Ovary (tissue), 10 donors: Measurements from ENCODE around the gene TRPC5OS. TPM values are rescaled to one million over a fixed set of nuclear protein-coding genes. Genes with fewer than 3 reads are reported as not detected.

Experiments
- DNase-seq, 5 donors: peaks; one replicate each; pipeline ENCODE4 v3.0.0-alpha.2; 2019 to 2020
- H3K27ac ChIP-seq, 2 donors: fragments of 200-600 bp; one replicate each; pipeline versions ENCODE4 v1.5.1 to v1.8.0; 2019 to 2022
- H3K27me3 ChIP-seq: fragments of 200-600 bp; one replicate; pipeline ENCODE4 v1.8.0; 2022
- H3K36me3 ChIP-seq: fragments of 200-600 bp; sonication (generic); one replicate; pipeline ENCODE4 v1.5.1; 2019
- H3K4me1 ChIP-seq: one replicate; pipeline ENCODE4 v1.8.1; 2013; ENCODE audit warnings: mild to moderate bottlenecking, moderate library complexity; ENCODE audit not compliant: insufficient read depth
- H3K4me3 ChIP-seq: fragments of 200-600 bp; sonication (generic); one replicate; pipeline ENCODE4 v1.5.1; 2017
- H3K9me3 ChIP-seq, 2 donors: fragments of 200-600 bp in 1 of 2; sonication (generic) in 1 of 2; one replicate each; pipeline versions ENCODE4 v1.5.1 to v1.8.1; 2013 to 2019; ENCODE audit warnings: mild to moderate bottlenecking in 1 of 2, moderate library complexity in 1 of 2
- EP300 ChIP-seq: sonication (generic); formaldehyde crosslinking; IDR thresholded peaks from one replicate; pipeline ENCODE4 v1.6.1; 2017; ENCODE audit warnings: antibody characterized with exemption
- POLR2A ChIP-seq: fragments of 450-650 bp; IDR thresholded peaks from one replicate; pipeline ENCODE4 v1.6.1; 2017; ENCODE audit warnings: antibody characterized with exemption, mild to moderate bottlenecking, moderate library complexity
- WGBS, 3 donors: extraction: QIAGEN DNeasy Blood & Tissue Kit in 1 of 3; methylation state at CpG; one replicate each; pipeline versions ENCODE4 v1.1.5 to v1.1.7; 2013 to 2017; 5-methylcytosine and 5-hydroxymethylcytosine counted together
- intact Hi-C, 4 donors: fragments of 100-400 bp; cut with DNase I; formaldehyde crosslinking; loops; one replicate each; pipeline versions ENCODE4 v1.11.0 to v1.15.1; 2022 to 2023
- long read RNA-seq, 3 donors: library from polyadenylated mRNA in 2 of 3; unstranded in 2 of 3; transcript quantifications; one replicate each; pipeline ENCODE4 v2.0.0 and lab custom pipeline, GENCODE V29; 2021 to 2026
- polyA plus RNA-seq, 2 donors: library from polyadenylated mRNA; stranded (reverse); fragments of 200-250 nt in 1 of 2; fragments of 350-450 nt in 1 of 2; fragmentation: Illumina TruSeq in 1 of 2; extraction: RNeasy Lipid Tissue Mini Kit (QIAGEN cat#74804) in 1 of 2; gene quantifications; one replicate each; pipeline ENCODE4 v1.2.3, GENCODE V29; 2013 to 2014
- total RNA-seq, 7 donors: library from RNA; depleted of rRNA in 2 of 7; stranded (reverse); fragments of >200 nt in 2 of 7; fragmentation: NEBNext Ultra II Directional in 3 of 7; extraction: Animal tissue kit (Norgen Biotek cat#: 25700) in 3 of 7; gene quantifications; one replicate each; pipeline versions ENCODE4 v1.1.0 to v1.2.4, GENCODE V29; 2016 to 2023
- TF ChIP-seq, protein P1 (sequence below), 3 donors: fragments of 450-650 bp in 2 of 3; fragments of 200-600 bp in 1 of 3; IDR thresholded peaks; one replicate each; pipeline versions ENCODE4 v1.5.1 to v1.8.0; 2016 to 2022; ENCODE audit warnings: antibody characterized with exemption in 3 of 3, mild to moderate bottlenecking in 1 of 3
- donor health status: DM: no; HTN: no; CAD: no; lungs with moderate emphysema.
- donor health status: DM: no; HTN: no; CAD: no.
- donor health status: Bipolar disorder and iron deficiency.
- donor health status: DM: yes; HTN: yes; CAD: no.
- donor health status: DM: no; HTN: no; CAD: no.
- donor health status: DM: yes; HTN: yes; CAD: no.

Gene TRPC5OS
- total RNA-seq (under 1 TPM in 1 of 7 donors, not detected in 6; 0.34 TPM), polyA plus RNA-seq (under 1 TPM in 1 of 2 donors, not detected in 1; 0.02 TPM)
- long read RNA-seq, donor 1, result 0 reads
- long read RNA-seq, donor 2, result 0 reads
- long read RNA-seq, donor 3, result 0 reads

DNA sequence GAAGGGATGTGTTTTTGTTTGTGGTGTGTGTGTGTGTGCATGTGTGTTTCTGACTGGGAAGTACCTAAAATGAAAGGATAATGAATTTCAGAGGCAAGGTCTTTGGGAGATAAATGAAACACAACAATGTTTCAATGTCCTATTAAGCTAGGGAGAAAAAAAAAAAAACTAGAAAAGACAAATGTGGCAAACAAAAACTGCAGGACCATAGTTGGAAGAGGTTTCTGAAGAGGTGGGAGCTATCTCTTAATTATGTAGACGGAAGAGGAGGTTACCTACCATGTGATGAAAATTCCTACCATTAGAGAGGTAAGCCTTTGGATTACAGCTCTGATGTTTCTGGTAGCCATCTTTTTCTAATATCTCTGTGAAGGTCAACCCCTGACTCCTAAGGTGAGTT, at the start of gene TRPC5OS:
Gene TRPC5OS, plus strand, starts transcription at position 301 of the 400 bp plus-strand sequence. CDS start 25,669 bp downstream, outside the sequence.
- H3K9me3 ChIP-seq, result no peaks in the 10 kb centered on the region
- WGBS, 3 donors, result 59 to 76% (median 62%) methylated on average over 1 of the region's 1 CpG
- H3K27me3 ChIP-seq, result no peaks in the 10 kb centered on the region
- H3K4me3 ChIP-seq, result no peak within 1 kb of the TSS
- intact Hi-C loops, result no loop called here
- TF ChIP-seq POLR2A (no peak), EP300 (no peak)
- TF ChIP-seq, protein P1, sequence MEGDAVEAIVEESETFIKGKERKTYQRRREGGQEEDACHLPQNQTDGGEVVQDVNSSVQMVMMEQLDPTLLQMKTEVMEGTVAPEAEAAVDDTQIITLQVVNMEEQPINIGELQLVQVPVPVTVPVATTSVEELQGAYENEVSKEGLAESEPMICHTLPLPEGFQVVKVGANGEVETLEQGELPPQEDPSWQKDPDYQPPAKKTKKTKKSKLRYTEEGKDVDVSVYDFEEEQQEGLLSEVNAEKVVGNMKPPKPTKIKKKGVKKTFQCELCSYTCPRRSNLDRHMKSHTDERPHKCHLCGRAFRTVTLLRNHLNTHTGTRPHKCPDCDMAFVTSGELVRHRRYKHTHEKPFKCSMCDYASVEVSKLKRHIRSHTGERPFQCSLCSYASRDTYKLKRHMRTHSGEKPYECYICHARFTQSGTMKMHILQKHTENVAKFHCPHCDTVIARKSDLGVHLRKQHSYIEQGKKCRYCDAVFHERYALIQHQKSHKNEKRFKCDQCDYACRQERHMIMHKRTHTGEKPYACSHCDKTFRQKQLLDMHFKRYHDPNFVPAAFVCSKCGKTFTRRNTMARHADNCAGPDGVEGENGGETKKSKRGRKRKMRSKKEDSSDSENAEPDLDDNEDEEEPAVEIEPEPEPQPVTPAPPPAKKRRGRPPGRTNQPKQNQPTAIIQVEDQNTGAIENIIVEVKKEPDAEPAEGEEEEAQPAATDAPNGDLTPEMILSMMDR (IDR thresholded peaks at IDR 0.05), result no peak
- no peak within 1 kb of the TSS for H3K27ac ChIP-seq
- DNase-seq, result no peak
- no peaks in the 10 kb centered on the region for H3K4me1 ChIP-seq
- H3K36me3 ChIP-seq, result no peaks in the 10 kb centered on the region

DNA sequence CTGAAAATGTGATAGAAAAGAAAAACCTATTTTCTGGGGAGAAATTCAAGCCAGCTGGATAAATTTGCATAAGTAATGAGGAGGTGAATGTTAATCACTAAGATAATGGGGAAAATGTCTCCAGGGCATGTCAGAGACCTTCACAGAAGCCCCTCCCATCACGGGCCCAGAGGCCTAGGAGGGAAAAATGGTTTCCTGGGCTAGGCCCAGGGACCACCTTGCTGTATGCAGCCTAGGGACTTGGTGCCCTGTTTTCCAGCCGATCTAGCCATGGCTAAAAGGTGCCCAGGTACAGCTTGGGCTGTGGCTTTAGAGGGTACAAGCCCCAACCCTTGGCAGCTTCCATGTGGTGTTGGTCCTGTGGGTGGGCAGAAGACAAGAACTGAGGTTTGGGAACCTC, 46.6 kb upstream of the TRPC5OS start:
- Histone ChIP-seq H3K27ac (no peak overlapping the region), H3K27me3 (no peaks in the 10 kb centered on the region), H3K4me1 (no peaks in the 10 kb centered on the region), H3K9me3 (no peaks in the 10 kb centered on the region), H3K36me3 (no peaks in the 10 kb centered on the region), H3K4me3 (no peak overlapping the region)
- no peak for DNase-seq
- no peak for TF ChIP-seq POLR2A
- TF ChIP-seq, protein P1 (IDR thresholded peaks at IDR 0.05), result no peak
- TF ChIP-seq EP300, result no peak
- 64 to 76% (median 73%) methylated on average over 2 of the region's 2 CpGs for whole genome bisulfite sequencing, 3 donors
- intact Hi-C loops, result no loop called here

DNA sequence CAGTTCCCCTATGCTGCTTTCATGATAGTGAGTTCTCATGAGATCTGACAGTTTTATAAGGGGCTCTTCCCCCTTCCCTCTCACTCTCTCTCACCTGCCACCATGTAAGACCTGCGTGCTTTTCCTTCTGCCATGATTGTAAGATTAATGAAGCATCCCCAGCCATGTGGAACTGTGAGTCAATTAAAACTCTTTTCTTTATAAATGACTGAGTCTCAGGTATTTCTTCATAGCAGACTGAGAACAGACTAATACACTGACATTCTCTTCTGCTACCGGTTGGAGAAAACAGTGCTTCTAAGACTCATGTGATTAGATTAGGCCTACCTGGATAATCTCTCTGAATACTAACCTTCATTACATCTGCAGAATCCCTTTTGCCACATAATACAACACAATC, 45.4 kb upstream of the TRPC5OS start:
- no peak for TF ChIP-seq EP300
- TF ChIP-seq, protein P1 (IDR thresholded peaks at IDR 0.05), result no peak
- TF ChIP-seq POLR2A, result no peak
- intact Hi-C loops, result no loop called here
- no peaks in the 10 kb centered on the region for H3K9me3 ChIP-seq
- no peaks in the 10 kb centered on the region for H3K36me3 ChIP-seq
- no peak overlapping the region for H3K27ac ChIP-seq
- WGBS, 3 donors, result 70 to 86% (median 79%) methylated on average over 2 of the region's 2 CpGs
- DNase-seq, result no peak
- H3K27me3 ChIP-seq, result no peaks in the 10 kb centered on the region
- H3K4me3 ChIP-seq, result no peak overlapping the region
- H3K4me1 ChIP-seq, result no peaks in the 10 kb centered on the region

- no peaks in the 10 kb centered on the region for H3K9me3 ChIP-seq
- H3K4me3 ChIP-seq, result no peak overlapping the region
- TF ChIP-seq POLR2A, result no peak
- TF ChIP-seq, protein P1 (IDR thresholded peaks at IDR 0.05), result no peak
- no peak for TF ChIP-seq EP300
- no peaks in the 10 kb centered on the region for H3K36me3 ChIP-seq
- H3K27ac ChIP-seq, result no peak overlapping the region
- no peaks in the 10 kb centered on the region for H3K27me3 ChIP-seq
- no peak for DNase-seq
- 49 to 86% (median 55%) methylated on average over 1 of the region's 1 CpG for WGBS, 3 donors
- intact Hi-C loops, result no loop called here
- H3K4me1 ChIP-seq, result no peaks in the 10 kb centered on the region
Measured at GRCh38 chrX:111831343-111831742, 44.6 kb upstream of the TRPC5OS start.
